Activated CD8-positive, alpha-beta memory T cell treated with anti-CD3 and anti-CD28 coated beads, Interleukin-2, amount 10 ng/mL, durations not matched to agents 7 days and 5 days (primary cell): Measurements from ENCODE around the gene ULBP3. TPM values are rescaled to one million over a fixed set of nuclear protein-coding genes. Genes with fewer than 3 reads are reported as not detected.

Experiments used
- ATAC-seq: fragments of 150-1000 bp; cut with Tn5 transposase; one replicate; pipeline ENCODE4 v1.10.0; 2021; ENCODE audit warnings: moderate library complexity
- CTCF ChIA-PET: fragments of 350-600 bp; sonication (Branson Sonifier 250); formaldehyde crosslinking; loops from one replicate; lab custom pipeline; 2021; ENCODE audit warnings: antibody characterized with exemption; lab: Charles Lee
- DNase-seq: peaks from one replicate; pipeline ENCODE4 v3.0.0-alpha.2; 2020
- H3K27ac Mint-ChIP-seq: one replicate; pipeline ENCODE4 v1.8.0; 2021; ENCODE audit warnings: mild to moderate bottlenecking, mixed read lengths
- H3K27me3 Mint-ChIP-seq: one replicate; pipeline ENCODE4 v1.8.0; 2021; ENCODE audit warnings: mixed read lengths
- H3K36me3 Mint-ChIP-seq: one replicate; pipeline ENCODE4 v1.8.0; 2021; ENCODE audit warnings: mild to moderate bottlenecking, mixed read lengths
- H3K4me1 Mint-ChIP-seq: one replicate; pipeline ENCODE4 v1.8.0; 2021; ENCODE audit warnings: mixed read lengths
- H3K4me3 Mint-ChIP-seq: one replicate; pipeline ENCODE4 v1.8.0; 2021; ENCODE audit warnings: mild to moderate bottlenecking, moderate library complexity, mixed read lengths
- H3K9me3 Mint-ChIP-seq: one replicate; pipeline ENCODE4 v1.8.0; 2022; ENCODE audit warnings: low read depth, mixed read lengths
- total RNA-seq, 2 experiments: library from RNA; stranded (reverse); gene quantifications; one replicate each; pipeline ENCODE4 v1.2.3, GENCODE V29; 2021

Gene ULBP3
- total RNA-seq: 1 to 10 TPM; 1.4 to 2.1 TPM

- Mint-ChIP-seq H3K27me3 (peaks cover 21% of the 10 kb centered on the region), H3K36me3 (no peaks in the 10 kb centered on the region), H3K27ac (peak within 1 kb of the TSS; percentile 26), H3K4me1 (peaks cover 31% of the 10 kb centered on the region), H3K4me3 (peak within 1 kb of the TSS; percentile 69), H3K9me3 (no peaks in the 10 kb centered on the region)
- DNase-seq (peak; percentile 85), ATAC-seq (peak; percentile 87)
- CTCF ChIA-PET: interaction anchor here (0.7 to 3.4 kb wide), 8 partner anchors 11 to 327 kb away, joined by 3 to 45 read pairs (median 8); no protein-coding TSS in a partner anchor
These were observed at the start of gene ULBP3 for GRCh38 chr6:150068720-150069648. TSS of gene ULBP3 (minus strand) at chr6:150069121. CDS start at chr6:150069066, 55 bp downstream.

- Mint-ChIP-seq H3K9me3 (no peaks in the 10 kb centered on the region), H3K4me1 (peaks cover 18% of the 10 kb centered on the region), H3K4me3 (no peak overlapping the region), H3K27me3 (peaks cover 13% of the 10 kb centered on the region), H3K27ac (no peak overlapping the region), H3K36me3 (no peaks in the 10 kb centered on the region)
- ATAC-seq (peak; percentile 36), DNase-seq (no peak)
- CTCF ChIA-PET: no interaction called here
These were observed 49.7 kb upstream of the ULBP3 start for GRCh38 chr6:150118627-150119026.

GRCh38 chr6:150118203-150118602 is 49.3 kb upstream of the ULBP3 start:
- Mint-ChIP-seq H3K9me3 (no peaks in the 10 kb centered on the region), H3K36me3 (no peaks in the 10 kb centered on the region), H3K27me3 (peaks cover 11% of the 10 kb centered on the region), H3K4me3 (no peak overlapping the region), H3K4me1 (peaks cover 15% of the 10 kb centered on the region), H3K27ac (no peak overlapping the region)
- DNase-seq (no peak), ATAC-seq (no peak)
- CTCF ChIA-PET: no interaction called here

GRCh38 chr6:150116200-150116800 is 47.4 kb upstream of the ULBP3 start:
- Mint-ChIP-seq H3K36me3 (no peaks in the 10 kb centered on the region), H3K27ac (no peak overlapping the region), H3K9me3 (no peaks in the 10 kb centered on the region), H3K4me3 (no peak overlapping the region), H3K27me3 (peaks cover 11% of the 10 kb centered on the region), H3K4me1 (peaks cover 15% of the 10 kb centered on the region)
- ATAC-seq: no peak
- CTCF ChIA-PET: no interaction called here
- no peak for DNase-seq

- CTCF ChIA-PET: no interaction called here
- Mint-ChIP-seq H3K4me3 (no peak overlapping the region), H3K27ac (no peak overlapping the region), H3K36me3 (no peaks in the 10 kb centered on the region), H3K4me1 (peaks cover 15% of the 10 kb centered on the region), H3K9me3 (no peaks in the 10 kb centered on the region), H3K27me3 (peaks cover 17% of the 10 kb centered on the region)
- DNase-seq: no peak
- no peak for ATAC-seq
These were observed 46.8 kb upstream of the ULBP3 start for GRCh38 chr6:150115769-150116168.

GRCh38 chr6:150112233-150112632 is 43.3 kb upstream of the ULBP3 start:
- Mint-ChIP-seq H3K36me3 (no peaks in the 10 kb centered on the region), H3K4me3 (no peak overlapping the region), H3K9me3 (no peaks in the 10 kb centered on the region), H3K27me3 (peaks cover 16% of the 10 kb centered on the region), H3K4me1 (no peaks in the 10 kb centered on the region), H3K27ac (no peak overlapping the region)
- CTCF ChIA-PET: no interaction called here
- no peak for ATAC-seq
- no peak for DNase-seq

- H3K4me1 Mint-ChIP-seq: no peaks in the 10 kb centered on the region
- H3K9me3 Mint-ChIP-seq: no peaks in the 10 kb centered on the region
- H3K27me3 Mint-ChIP-seq: peaks cover 22% of the 10 kb centered on the region
- no peak overlapping the region for H3K4me3 Mint-ChIP-seq
- ATAC-seq (no peak), DNase-seq (no peak)
- CTCF ChIA-PET: interaction anchor here (0.6 kb wide), 1 partner anchor 83 kb away, joined by 3 read pairs; no protein-coding TSS in a partner anchor
- no peak overlapping the region for H3K27ac Mint-ChIP-seq
- no peaks in the 10 kb centered on the region for H3K36me3 Mint-ChIP-seq
These were observed 33.9 kb upstream of the ULBP3 start for GRCh38 chr6:150102750-150103270.

- no peaks in the 10 kb centered on the region for H3K4me1 Mint-ChIP-seq
- DNase-seq: no peak
- H3K27ac Mint-ChIP-seq: no peak overlapping the region
- H3K36me3 Mint-ChIP-seq: no peaks in the 10 kb centered on the region
- no peaks in the 10 kb centered on the region for H3K9me3 Mint-ChIP-seq
- no peak overlapping the region for H3K4me3 Mint-ChIP-seq
- H3K27me3 Mint-ChIP-seq: peaks cover 21% of the 10 kb centered on the region
- no peak for ATAC-seq
- CTCF ChIA-PET: no interaction called here
These were observed 31.8 kb upstream of the ULBP3 start for GRCh38 chr6:150100745-150101144.

- Mint-ChIP-seq H3K36me3 (no peaks in the 10 kb centered on the region), H3K4me1 (no peaks in the 10 kb centered on the region), H3K27ac (no peak overlapping the region), H3K4me3 (no peak overlapping the region), H3K27me3 (peaks cover 28% of the 10 kb centered on the region), H3K9me3 (no peaks in the 10 kb centered on the region)
- CTCF ChIA-PET: no interaction called here
- no peak for DNase-seq
- ATAC-seq: no peak
These were observed 31.0 kb upstream of the ULBP3 start for GRCh38 chr6:150099953-150100352.

- H3K9me3 Mint-ChIP-seq: no peaks in the 10 kb centered on the region
- no peaks in the 10 kb centered on the region for H3K36me3 Mint-ChIP-seq
- CTCF ChIA-PET: no interaction called here
- peaks cover 31% of the 10 kb centered on the region for H3K27me3 Mint-ChIP-seq
- ATAC-seq: no peak
- no peak overlapping the region for H3K27ac Mint-ChIP-seq
- no peak overlapping the region for H3K4me3 Mint-ChIP-seq
- no peak for DNase-seq
- peaks cover 2% of the 10 kb centered on the region for H3K4me1 Mint-ChIP-seq
These were observed 30.6 kb upstream of the ULBP3 start for GRCh38 chr6:150099546-150099945.

- no peak overlapping the region for H3K4me3 Mint-ChIP-seq
- H3K27me3 Mint-ChIP-seq: peaks cover 29% of the 10 kb centered on the region
- ATAC-seq (no peak), DNase-seq (no peak)
- H3K27ac Mint-ChIP-seq: no peak overlapping the region
- CTCF ChIA-PET: no interaction called here
- peaks cover 2% of the 10 kb centered on the region for H3K4me1 Mint-ChIP-seq
- H3K36me3 Mint-ChIP-seq: no peaks in the 10 kb centered on the region
- H3K9me3 Mint-ChIP-seq: no peaks in the 10 kb centered on the region
These were observed 29.2 kb upstream of the ULBP3 start for GRCh38 chr6:150098155-150098554.

- DNase-seq (no peak), ATAC-seq (no peak)
- CTCF ChIA-PET: interaction anchor here (0.9 to 1.0 kb wide), 2 partner anchors 11 to 13 kb away, joined by 3 read pairs; no protein-coding TSS in a partner anchor
- Mint-ChIP-seq H3K4me3 (no peak overlapping the region), H3K9me3 (no peaks in the 10 kb centered on the region), H3K36me3 (no peaks in the 10 kb centered on the region), H3K27me3 (peaks cover 28% of the 10 kb centered on the region), H3K4me1 (peaks cover 2% of the 10 kb centered on the region), H3K27ac (no peak overlapping the region)
These were observed 24.5 kb upstream of the ULBP3 start for GRCh38 chr6:150093397-150093796.

GRCh38 chr6:150091476-150091875 is 22.6 kb upstream of the ULBP3 start:
- H3K36me3 Mint-ChIP-seq: no peaks in the 10 kb centered on the region
- DNase-seq (no peak), ATAC-seq (no peak)
- no peak overlapping the region for H3K27ac Mint-ChIP-seq
- H3K9me3 Mint-ChIP-seq: no peaks in the 10 kb centered on the region
- CTCF ChIA-PET: interaction anchor here (0.9 to 1.7 kb wide), 2 partner anchors 11 to 243 kb away, joined by 3 to 9 read pairs; no protein-coding TSS in a partner anchor
- peaks cover 2% of the 10 kb centered on the region for H3K4me1 Mint-ChIP-seq
- H3K4me3 Mint-ChIP-seq: no peak overlapping the region
- peaks cover 38% of the 10 kb centered on the region for H3K27me3 Mint-ChIP-seq
